Transverse colon (tissue), 4 donors: ENCODE results near the gene PFKFB4. TPM values are rescaled to one million over a fixed set of nuclear protein-coding genes. Genes with fewer than 3 reads are reported as not detected.
A peak's percentile ranks its signal among the peaks of the same experiment; 100 is the strongest.

ENCODE experiments used
- DNase-seq: peaks from one replicate; pipeline ENCODE4 v3.0.0-alpha.2; 2019
- H3K27ac ChIP-seq, 4 donors: fragments of 200-600 bp; sonication (generic); 2 replicates each; pipeline ENCODE4 v1.5.1; 2016 to 2018; ENCODE audit warnings: inconsistent platforms in 4 of 4
- H3K27me3 ChIP-seq: fragments of 200-600 bp; sonication (generic); 2 replicates; pipeline ENCODE4 v1.5.1; 2017; ENCODE audit warnings: inconsistent platforms
- H3K36me3 ChIP-seq, 4 donors: fragments of 200-600 bp; sonication (generic); 2 replicates each; pipeline ENCODE4 v1.5.1; 2017 to 2019; ENCODE audit warnings: inconsistent platforms in 4 of 4
- H3K4me1 ChIP-seq, 4 donors: fragments of 200-600 bp; sonication (generic); 2 replicates each; pipeline ENCODE4 v1.5.1; 2017 to 2020; ENCODE audit warnings: inconsistent platforms in 4 of 4
- H3K4me3 ChIP-seq, 4 donors: fragments of 200-600 bp; sonication (generic); 1 replicate in 1 of 4; 2 replicates in 3 of 4; pipeline versions ENCODE4 v1.5.1 to v1.6.1; 2017 to 2019; ENCODE audit warnings: inconsistent platforms in 4 of 4
- H3K9me3 ChIP-seq, 2 donors: fragments of 200-600 bp; sonication (generic); 2 replicates each; pipeline ENCODE4 v1.5.1; 2017 to 2019; ENCODE audit warnings: inconsistent platforms in 2 of 2
- CTCF ChIP-seq, 5 experiments: fragments of 200-600 bp in 3 of 5; fragments of 450-650 bp in 2 of 5; sonication (generic) in 3 of 5; IDR thresholded peaks; 1 replicate in 2 of 5; 2 replicates in 3 of 5; pipeline ENCODE4 v1.5.1; 2016 to 2017; ENCODE audit warnings: antibody characterized with exemption in 5 of 5, inconsistent platforms in 3 of 5, mild to moderate bottlenecking in 2 of 5, moderate library complexity in 1 of 5
- EP300 ChIP-seq: sonication (generic); formaldehyde crosslinking; IDR thresholded peaks from one replicate; pipeline ENCODE4 v1.6.1; 2017; ENCODE audit warnings: antibody characterized with exemption, low read depth
- POLR2A ChIP-seq: fragments of 450-650 bp; IDR thresholded peaks from one replicate; pipeline ENCODE4 v1.6.1; 2016; ENCODE audit warnings: antibody characterized with exemption, mild to moderate bottlenecking, moderate library complexity
- POLR2AphosphoS5 ChIP-seq, 3 donors: sonication (generic); formaldehyde crosslinking; IDR thresholded peaks; one replicate each; pipeline ENCODE4 v1.6.1; 2016; ENCODE audit warnings: antibody characterized with exemption in 3 of 3
- WGBS, 2 donors: methylation state at CpG; one replicate each; pipeline ENCODE4 v1.1.5; 2018; ENCODE audit warnings: low coverage in 1 of 2; 5-methylcytosine and 5-hydroxymethylcytosine counted together
- in situ Hi-C, 4 donors: fragments of 200-750 bp; cut with MboI; loops; one replicate each; pipeline versions ENCODE4 v1.15.0 to v1.15.1; 2017; ENCODE audit warnings: low sequenced_read_pairs in 3 of 4, low pct_ligation_motif_present in 1 of 4, low pct_unique_long_range_greater_than_20kb in 1 of 4
- intact Hi-C: fragments of 100-400 bp; cut with DNase I; formaldehyde crosslinking; loops from one replicate; pipeline ENCODE4 v1.15.1; 2023; ENCODE audit warnings: low total_unique reads
- total RNA-seq, 4 donors: library from RNA; depleted of rRNA; stranded (reverse); fragments of >200 nt; gene quantifications; one replicate each; pipeline ENCODE4 v1.1.0, GENCODE V29; 2016

Gene PFKFB4
- total RNA-seq, 4 donors from 2014 or later: 0.37 to 7.9 (median 6.7) TPM

- intact Hi-C loops: no loop called here
- in situ Hi-C loops: no loop called here
- H3K27ac ChIP-seq: peak overlapping the region; percentile 71 to 78 (median 73)
These were observed 40.2 kb upstream of the PFKFB4 start for GRCh38 chr3:48596676-48597407.

GRCh38 chr3:48596157-48596556, 39.6 kb upstream of the PFKFB4 start:
- peak overlapping the region; percentile 71 to 78 (median 73) for H3K27ac ChIP-seq
- H3K27me3 ChIP-seq: peaks cover 15% of the 10 kb centered on the region
- peaks cover 0 to 22% (median 14%) of the 10 kb centered on the region in 4 donors for H3K36me3 ChIP-seq
- H3K4me3 ChIP-seq: no peak overlapping the region
- intact Hi-C loops (no loop called here), in situ Hi-C loops (no loop called here)
- DNase-seq: no peak
- WGBS, 2 donors: 43 to 65% methylated on average over 3 to 5 of the region's 5 CpGs
- H3K9me3 ChIP-seq: no peaks in the 10 kb centered on the region
- peaks cover 9 to 41% (median 24%) of the 10 kb centered on the region in 4 donors for H3K4me1 ChIP-seq
- TF ChIP-seq EP300: no peak
- TF ChIP-seq POLR2A: no peak
- TF ChIP-seq POLR2AphosphoS5 (IDR thresholded peaks at IDR 0.05): no peak

More at GRCh38 chr3:48596676-48597407, 40.2 kb upstream of the PFKFB4 start:
- 70% methylated on average over 8 of the region's 8 CpGs; no CpG with 5 or more reads in 1 of the 2 donors for WGBS, 2 donors
- TF ChIP-seq POLR2A: peak; percentile 16
- TF ChIP-seq EP300: no peak
- no peak for TF ChIP-seq POLR2AphosphoS5 (IDR thresholded peaks at IDR 0.05)
- no peak for TF ChIP-seq CTCF (IDR thresholded peaks at IDR 0.05)
- peaks cover 9 to 41% (median 24%) of the 10 kb centered on the region in 4 donors for H3K4me1 ChIP-seq
- peaks cover 15% of the 10 kb centered on the region for H3K27me3 ChIP-seq
- no peak overlapping the region for H3K4me3 ChIP-seq
- DNase-seq: no peak
- H3K36me3 ChIP-seq: peaks cover 0 to 26% (median 19%) of the 10 kb centered on the region in 4 donors
- H3K9me3 ChIP-seq: no peaks in the 10 kb centered on the region

GRCh38 chr3:48595526-48596121, 39.0 kb upstream of the PFKFB4 start:
- in situ Hi-C loops: no loop called here
- Histone ChIP-seq H3K4me3 (no peak overlapping the region), H3K36me3 (peaks cover 0 to 16% (median 9%) of the 10 kb centered on the region in 4 donors), H3K27ac (peak overlapping the region; percentile 71 to 78 (median 73)), H3K9me3 (no peaks in the 10 kb centered on the region), H3K4me1 (peaks cover 9 to 41% (median 24%) of the 10 kb centered on the region in 4 donors), H3K27me3 (peaks cover 15% of the 10 kb centered on the region)
- WGBS, 2 donors: 20 to 30% methylated on average over 1 to 8 of the region's 10 CpGs
- DNase-seq: peak; percentile 48
- intact Hi-C loops: no loop called here
- no peak for TF ChIP-seq CTCF (IDR thresholded peaks at IDR 0.05)
- TF ChIP-seq EP300: no peak
- no peak for TF ChIP-seq POLR2A
- TF ChIP-seq POLR2AphosphoS5 (IDR thresholded peaks at IDR 0.05): peak in 1 of 3 donors; percentile 44

- Histone ChIP-seq H3K27me3 (peaks cover 15% of the 10 kb centered on the region), H3K4me3 (peak within 1 kb of the TSS; percentile 3 to 44 (median 22)), H3K4me1 (peaks cover 9 to 41% (median 24%) of the 10 kb centered on the region in 4 donors), H3K27ac (peak within 1 kb of the TSS; percentile 71 to 78 (median 73)), H3K9me3 (no peaks in the 10 kb centered on the region), H3K36me3 (peaks cover 0 to 11% (median 5%) of the 10 kb centered on the region in 4 donors)
- intact Hi-C loops: no loop called here
- 11% methylated on average over 27 of the region's 35 CpGs; no CpG with 5 or more reads in 1 of the 2 donors for WGBS, 2 donors
- TF ChIP-seq POLR2AphosphoS5 (IDR thresholded peaks at IDR 0.05): no peak
- TF ChIP-seq EP300: no peak
- no peak for TF ChIP-seq CTCF (IDR thresholded peaks at IDR 0.05)
- no peak for TF ChIP-seq POLR2A
- in situ Hi-C loops: no loop called here
- DNase-seq: no peak
These were observed 38.5 kb upstream of the PFKFB4 start, which contains the start of gene COL7A1 for GRCh38 chr3:48595075-48595525. TSS of gene COL7A1 (minus strand) at chr3:48595329. CDS start at chr3:48595159, 170 bp downstream.
